Measurements from ENCODE around the gene RHBDD2. TPM values are rescaled to one million over a fixed set of nuclear protein-coding genes. Genes with fewer than 3 reads are reported as not detected.

RHBDD2 gene
- total RNA-seq, 1 donor from 2014 or later, result 15.4 TPM

DNA sequence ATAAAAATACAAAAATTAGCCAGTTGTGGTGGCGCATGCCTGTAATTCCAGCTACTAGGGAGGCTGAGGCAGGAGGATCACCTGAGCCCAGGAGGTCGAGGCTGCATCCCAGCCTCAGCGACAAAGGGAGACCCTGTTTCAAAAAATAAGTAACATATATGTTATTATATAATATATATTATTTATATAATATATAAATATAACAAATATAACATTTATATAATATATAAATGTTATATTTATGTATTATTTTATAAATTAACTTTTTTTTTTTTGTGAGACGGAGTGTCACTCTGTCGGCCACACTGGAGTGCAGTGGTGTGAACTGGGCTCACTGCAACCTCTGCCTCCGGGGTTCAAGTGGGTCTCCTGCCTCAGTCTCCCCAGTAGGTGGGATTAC, 34.6 kb downstream of the RHBDD2 start:
- Histone ChIP-seq H3K4me2 (no peak overlapping the region), H2AFZ (replicated peaks) (no peak overlapping the region), H3K4me1 (peaks cover 10% of the 10 kb centered on the region), H3K27ac (no peak overlapping the region), H3K36me3 (no peaks in the 10 kb centered on the region), H3K27me3 (no peaks in the 10 kb centered on the region), H4K20me1 (ENCODE audit: low read depth) (peaks cover 14% of the 10 kb centered on the region), H3K4me3 (no peak overlapping the region), H3F3A (ENCODE audit: low read depth) (peaks cover 8% of the 10 kb centered on the region), H3K9me3 (ENCODE audit: low read depth) (no peaks in the 10 kb centered on the region), H3K9ac (no peak overlapping the region), H3K79me2 (ENCODE audit: low read depth) (peaks cover 33% of the 10 kb centered on the region)
- H3K9me3 Mint-ChIP-seq, result no peaks in the 10 kb centered on the region
- DNase-seq (ENCODE audit: low spot score), result no peak
- TF ChIP-seq, protein P1, sequence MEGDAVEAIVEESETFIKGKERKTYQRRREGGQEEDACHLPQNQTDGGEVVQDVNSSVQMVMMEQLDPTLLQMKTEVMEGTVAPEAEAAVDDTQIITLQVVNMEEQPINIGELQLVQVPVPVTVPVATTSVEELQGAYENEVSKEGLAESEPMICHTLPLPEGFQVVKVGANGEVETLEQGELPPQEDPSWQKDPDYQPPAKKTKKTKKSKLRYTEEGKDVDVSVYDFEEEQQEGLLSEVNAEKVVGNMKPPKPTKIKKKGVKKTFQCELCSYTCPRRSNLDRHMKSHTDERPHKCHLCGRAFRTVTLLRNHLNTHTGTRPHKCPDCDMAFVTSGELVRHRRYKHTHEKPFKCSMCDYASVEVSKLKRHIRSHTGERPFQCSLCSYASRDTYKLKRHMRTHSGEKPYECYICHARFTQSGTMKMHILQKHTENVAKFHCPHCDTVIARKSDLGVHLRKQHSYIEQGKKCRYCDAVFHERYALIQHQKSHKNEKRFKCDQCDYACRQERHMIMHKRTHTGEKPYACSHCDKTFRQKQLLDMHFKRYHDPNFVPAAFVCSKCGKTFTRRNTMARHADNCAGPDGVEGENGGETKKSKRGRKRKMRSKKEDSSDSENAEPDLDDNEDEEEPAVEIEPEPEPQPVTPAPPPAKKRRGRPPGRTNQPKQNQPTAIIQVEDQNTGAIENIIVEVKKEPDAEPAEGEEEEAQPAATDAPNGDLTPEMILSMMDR (IDR thresholded peaks at IDR 0.05), result no peak
- TF ChIP-seq EZH2phosphoT487 (IDR thresholded peaks at IDR 0.05) (no peak), EZH2 (IDR thresholded peaks at IDR 0.05) (no peak)
- no peak overlapping the region for H3K4me3 Mint-ChIP-seq
- H3K27ac Mint-ChIP-seq, result no peak overlapping the region
- H3K27me3 Mint-ChIP-seq (ENCODE audit: insufficient read depth, low read depth), result no peaks in the 10 kb centered on the region
- H3K36me3 Mint-ChIP-seq, result no peaks in the 10 kb centered on the region
- peaks cover 18% of the 10 kb centered on the region for H3K4me1 Mint-ChIP-seq

DNA sequence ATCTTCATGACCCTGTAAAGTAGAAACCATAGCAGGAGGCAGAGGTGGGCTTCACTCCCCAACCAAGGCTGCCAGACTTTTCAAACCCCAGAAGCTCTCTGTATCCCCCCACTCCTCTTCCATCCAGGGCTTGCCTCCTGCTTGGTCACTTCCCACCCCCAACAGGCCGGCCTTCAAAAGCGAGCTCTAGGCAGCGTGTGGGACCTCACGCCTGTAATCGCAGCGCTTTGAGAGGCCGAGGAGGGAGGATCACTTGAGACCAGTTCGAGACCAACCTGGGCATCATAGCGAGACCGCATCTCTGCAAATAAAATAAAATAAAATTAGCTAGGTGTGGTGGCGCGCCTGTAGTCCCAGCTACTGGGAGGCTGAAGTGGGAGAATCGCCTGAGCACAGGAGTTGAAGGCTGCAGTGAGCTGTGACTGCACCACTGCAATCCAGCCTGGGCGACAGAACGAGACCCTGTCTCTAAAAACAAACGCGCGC, 35.4 kb downstream of the RHBDD2 start:
- H4K20me1 ChIP-seq (ENCODE audit: low read depth), result peaks cover 22% of the 10 kb centered on the region
- H3K9me3 ChIP-seq (ENCODE audit: low read depth), result no peaks in the 10 kb centered on the region
- Mint-ChIP-seq H3K9me3 (no peaks in the 10 kb centered on the region), H3K4me1 (peaks cover 26% of the 10 kb centered on the region), H3K27me3 (ENCODE audit: insufficient read depth, low read depth) (peaks cover 1% of the 10 kb centered on the region), H3K27ac (peak overlapping the region; percentile 83), H3K4me3 (peak overlapping the region; percentile 96), H3K36me3 (peaks cover 2% of the 10 kb centered on the region)
- H3K27ac ChIP-seq, result peak overlapping the region; percentile 57
- peak; percentile 30 for DNase-seq (ENCODE audit: low spot score)
- H3K36me3 ChIP-seq, result no peaks in the 10 kb centered on the region
- peaks cover 12% of the 10 kb centered on the region for H3K4me1 ChIP-seq
- peak overlapping the region; percentile 87 for H3K4me2 ChIP-seq
- no peak overlapping the region for H3K9ac ChIP-seq
- H2AFZ ChIP-seq (replicated peaks), result peak overlapping the region; percentile 90
- no peaks in the 10 kb centered on the region for H3K27me3 ChIP-seq
- TF ChIP-seq EZH2phosphoT487 (IDR thresholded peaks at IDR 0.05), result no peak
- peak overlapping the region; percentile 75 for H3K4me3 ChIP-seq
- H3K79me2 ChIP-seq (ENCODE audit: low read depth), result peaks cover 41% of the 10 kb centered on the region
- peaks cover 8% of the 10 kb centered on the region for H3F3A ChIP-seq (ENCODE audit: low read depth)

DNA sequence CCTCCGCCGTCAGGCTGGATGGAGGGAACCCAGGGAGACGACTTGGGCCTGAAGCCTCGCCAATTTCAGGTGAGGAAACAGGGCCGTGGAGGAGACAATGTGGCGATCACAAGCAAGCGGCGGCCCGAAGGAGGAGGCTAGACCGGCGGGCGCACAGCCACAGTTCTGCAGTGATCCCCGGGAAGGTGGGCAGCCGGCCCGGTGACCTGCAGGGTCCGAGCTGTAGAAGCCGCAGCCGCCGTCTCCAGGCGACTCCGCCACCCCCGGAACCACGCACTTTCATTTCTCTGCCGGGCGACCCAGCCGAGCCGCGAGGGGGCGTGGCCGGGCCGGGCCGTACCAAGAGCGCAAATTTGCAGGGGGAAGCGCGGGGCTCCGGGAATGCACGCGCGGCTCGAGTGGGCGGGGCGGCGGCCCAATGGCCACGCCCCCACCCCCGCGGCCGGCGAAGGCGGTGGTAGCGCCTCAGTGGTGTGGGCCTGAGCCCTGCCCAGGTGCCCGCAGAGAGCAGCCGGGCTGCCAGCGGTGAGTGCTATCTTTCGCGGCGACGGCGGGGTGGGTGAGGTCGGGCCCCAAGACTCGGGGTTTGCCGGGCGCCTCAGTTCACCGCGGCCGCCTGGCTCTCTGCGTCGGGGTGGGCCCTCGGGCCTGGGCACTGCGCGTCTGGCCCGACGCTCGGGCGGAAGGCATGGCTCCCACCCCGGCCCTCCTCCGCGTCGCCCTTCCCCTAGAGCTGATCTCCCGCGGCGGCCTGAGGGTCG, 36.0 kb downstream of the RHBDD2 start, which contains the start of gene POR:
TSS of gene POR (plus strand) at position 501 of the 761 bp plus-strand sequence. CDS start 38,847 bp downstream, outside the sequence.
- Histone ChIP-seq H3F3A (ENCODE audit: low read depth) (peaks cover 8% of the 10 kb centered on the region), H3K9ac (peak within 1 kb of the TSS; percentile 68), H3K27ac (peak within 1 kb of the TSS; percentile 57), H3K36me3 (no peaks in the 10 kb centered on the region), H4K20me1 (ENCODE audit: low read depth) (peaks cover 27% of the 10 kb centered on the region), H3K4me1 (peaks cover 12% of the 10 kb centered on the region), H3K79me2 (ENCODE audit: low read depth) (peaks cover 47% of the 10 kb centered on the region), H3K4me2 (peak within 1 kb of the TSS; percentile 93), H3K9me3 (ENCODE audit: low read depth) (no peaks in the 10 kb centered on the region), H2AFZ (replicated peaks) (peak within 1 kb of the TSS; percentile 90), H3K4me3 (peak within 1 kb of the TSS; percentile 75), H3K27me3 (no peaks in the 10 kb centered on the region)
- Mint-ChIP-seq H3K27me3 (ENCODE audit: insufficient read depth, low read depth) (peaks cover 2% of the 10 kb centered on the region), H3K4me1 (peaks cover 30% of the 10 kb centered on the region), H3K9me3 (no peaks in the 10 kb centered on the region), H3K4me3 (peak within 1 kb of the TSS; percentile 96), H3K27ac (peak within 1 kb of the TSS; percentile 83), H3K36me3 (peaks cover 6% of the 10 kb centered on the region)
- DNase-seq (ENCODE audit: low spot score), result peak; percentile 94
- TF ChIP-seq, protein P1 (IDR thresholded peaks at IDR 0.05), result no peak
- no peak for TF ChIP-seq EZH2phosphoT487 (IDR thresholded peaks at IDR 0.05)

All from neural progenitor cell (in vitro differentiated cells).